OCI-LY3 (cell line): Measurements from ENCODE around the gene TBC1D4.
A peak's percentile ranks its signal among the peaks of the same experiment; 100 is the strongest.

ENCODE experiments used
- H2AFZ ChIP-seq: fragments of 200-600, 300-600 bp; shearing (Covaris generic); 2 replicates; pipeline ENCODE4 v1.6.0; 2014; ENCODE audit warnings: antibody characterized with exemption, low read depth, low read length
- H3K27ac ChIP-seq: fragments of 200-600, 300-600 bp; sonication (generic); 2 replicates; pipeline ENCODE4 v1.5.1; 2014; ENCODE audit warnings: mild to moderate bottlenecking, low read length, moderate library complexity, mixed read lengths
- H3K27me3 ChIP-seq: fragments of 200-600, 300-600 bp; sonication (generic); 2 replicates; pipeline ENCODE4 v1.6.1; 2014; ENCODE audit warnings: low read depth, low read length, mixed read lengths
- H3K36me3 ChIP-seq: fragments of 200-600, 300-600 bp; sonication (generic); replicated peaks from 2 replicates; pipeline ENCODE3; 2014; ENCODE audit warnings: low read depth, low read length, mixed read lengths
- H3K4me1 ChIP-seq: fragments of 300-600, 200-600 bp; sonication (generic); 2 replicates; pipeline ENCODE4 v1.6.1; 2014; ENCODE audit warnings: low read length, mixed read lengths
- H3K4me2 ChIP-seq: fragments of 200-600, 300-600 bp; sonication (generic); 2 replicates; pipeline ENCODE4 v1.6.1; 2014; ENCODE audit warnings: low read length, mixed read lengths
- H3K4me3 ChIP-seq: fragments of 300-600, 200-600 bp; sonication (generic); 2 replicates; pipeline ENCODE4 v1.5.1; 2014; ENCODE audit warnings: antibody characterized with exemption, mild to moderate bottlenecking, low read length, moderate library complexity
- H3K79me2 ChIP-seq: fragments of 300-600, 200-600 bp; shearing (Covaris generic); 2 replicates; pipeline ENCODE4 v1.6.1; 2014; ENCODE audit warnings: mild to moderate bottlenecking, low read length, mixed read lengths
- H3K9ac ChIP-seq: fragments of 300-600, 200-600 bp; shearing (Covaris generic); 2 replicates; pipeline ENCODE4 v1.6.0; 2014; ENCODE audit warnings: mild to moderate bottlenecking, low read length, moderate library complexity
- H3K9me3 ChIP-seq: fragments of 200-600, 300-600 bp; shearing (Covaris generic); 2 replicates; pipeline ENCODE4 v1.6.1; 2014; ENCODE audit warnings: low read length, mixed read lengths; ENCODE audit not compliant: insufficient read depth
- H4K20me1 ChIP-seq: fragments of 200-600, 300-600 bp; sonication (generic); 2 replicates; pipeline ENCODE4 v1.6.1; 2016; ENCODE audit warnings: low read length, mixed read lengths; ENCODE audit not compliant: insufficient read depth
- CTCF ChIP-seq: fragments of 200-600, 300-600 bp; sonication (generic); IDR thresholded peaks from 2 replicates; pipeline ENCODE4 v1.5.1; 2014; ENCODE audit warnings: antibody characterized with exemption, low read length, low read depth
- EZH2phosphoT487 ChIP-seq: fragments of 200-600 bp; shearing (Covaris generic); IDR thresholded peaks from 2 replicates; pipeline ENCODE4 v1.6.1; 2018; ENCODE audit warnings: antibody characterized with exemption, mixed run types, low read depth

Gene TBC1D4

GRCh38 chr13:75296641-75297040, 185.3 kb downstream of the TBC1D4 start:
- Histone ChIP-seq H3K9ac (no peak overlapping the region), H3K79me2 (no peaks in the 10 kb centered on the region; the same call in 1 of the 2 replicates), H4K20me1 (no peaks in the 10 kb centered on the region), H3K27ac (no peak overlapping the region), H3K36me3 (peaks cover 34% of the 10 kb centered on the region), H3K4me1 (peaks cover 60% of the 10 kb centered on the region), H3K4me2 (no peak overlapping the region), H3K27me3 (no peaks in the 10 kb centered on the region), H3K4me3 (no peak overlapping the region), H3K9me3 (no peaks in the 10 kb centered on the region), H2AFZ (no peak overlapping the region)
- TF ChIP-seq EZH2phosphoT487 (no peak), CTCF (no peak)

GRCh38 chr13:75295201-75295600, 186.8 kb downstream of the TBC1D4 start:
- no peak overlapping the region for H3K4me3 ChIP-seq
- H3K27me3 ChIP-seq, result no peaks in the 10 kb centered on the region
- H3K4me2 ChIP-seq, result no peak overlapping the region
- H4K20me1 ChIP-seq, result no peaks in the 10 kb centered on the region
- TF ChIP-seq EZH2phosphoT487 (no peak), CTCF (no peak)
- no peaks in the 10 kb centered on the region; the same call in 1 of the 2 replicates for H3K79me2 ChIP-seq
- H3K9ac ChIP-seq, result no peak overlapping the region
- no peaks in the 10 kb centered on the region for H3K9me3 ChIP-seq
- H3K36me3 ChIP-seq, result peaks cover 41% of the 10 kb centered on the region
- H3K4me1 ChIP-seq, result peaks cover 50% of the 10 kb centered on the region
- H3K27ac ChIP-seq, result no peak overlapping the region
- no peak overlapping the region for H2AFZ ChIP-seq

GRCh38 chr13:75294110-75294509, 187.9 kb downstream of the TBC1D4 start:
- H3K4me3 ChIP-seq, result no peak overlapping the region
- H3K4me1 ChIP-seq, result peaks cover 39% of the 10 kb centered on the region
- H2AFZ ChIP-seq, result no peak overlapping the region
- no peak overlapping the region for H3K4me2 ChIP-seq
- H4K20me1 ChIP-seq, result no peaks in the 10 kb centered on the region
- no peak overlapping the region for H3K27ac ChIP-seq
- no peaks in the 10 kb centered on the region; the same call in 1 of the 2 replicates for H3K79me2 ChIP-seq
- TF ChIP-seq EZH2phosphoT487 (no peak), CTCF (no peak)
- H3K9ac ChIP-seq, result no peak overlapping the region
- no peaks in the 10 kb centered on the region for H3K9me3 ChIP-seq
- no peaks in the 10 kb centered on the region for H3K27me3 ChIP-seq
- peaks cover 43% of the 10 kb centered on the region for H3K36me3 ChIP-seq

GRCh38 chr13:75285310-75285709, 196.7 kb downstream of the TBC1D4 start:
- Histone ChIP-seq H3K27ac (peak overlapping the region; percentile 55), H3K27me3 (no peaks in the 10 kb centered on the region), H3K4me3 (0 out of 2 replicates have a peak overlapping the region, but pooled peaks have one; percentile 5), H3K4me1 (peaks cover 16% of the 10 kb centered on the region), H4K20me1 (no peaks in the 10 kb centered on the region), H3K9ac (no peak overlapping the region; the same call in 1 of the 2 replicates), H2AFZ (no peak overlapping the region), H3K9me3 (no peaks in the 10 kb centered on the region), H3K36me3 (peaks cover 42% of the 10 kb centered on the region), H3K79me2 (no peaks in the 10 kb centered on the region), H3K4me2 (peak overlapping the region; percentile 46)
- TF ChIP-seq EZH2phosphoT487, result no peak
- no peak for TF ChIP-seq CTCF
